ENCODE data around the gene ZNF3. TPM values are rescaled to one million over a fixed set of nuclear protein-coding genes. Genes with fewer than 3 reads are reported as not detected.
"Not testable (repeated sequence)": the region's sequence is repeated elsewhere in the genome, so short reads cannot be mapped to it uniquely, and the experiment has no call there.

The ZNF3 gene
- total RNA-seq, result 10 to 100 TPM; 32.8 to 39.9 TPM
- polyA plus RNA-seq (2013, experiment 1 of 2), result 48.7 TPM
- 43.7 TPM for polyA plus RNA-seq (2013, experiment 2 of 2)
- long read RNA-seq, experiment 1, partial matches to known transcripts, result 0 of 12 reads
- long read RNA-seq, experiment 1, other reads (novel, unspliced or antisense), result 6 of 12 reads
- long read RNA-seq, experiment 2, transcript ZNF3-202 (6 exons, 2,799 nt), result major isoform, 22 of 45 reads
- long read RNA-seq, experiment 2, partial matches to known transcripts, result 0 of 45 reads
- long read RNA-seq, experiment 2, other reads (novel, unspliced or antisense), result 14 of 45 reads
- long read RNA-seq, experiment 3, transcript ZNF3-204 (4 exons, 595 nt), result minor isoform, 12 of 211 reads
- long read RNA-seq, experiment 3, transcript ZNF3-202 (6 exons, 2,799 nt), result major isoform, 114 of 211 reads
- long read RNA-seq, experiment 3, transcript ZNF3-208 (6 exons, 999 nt), result minor isoform, 5 of 211 reads
- long read RNA-seq, experiment 3, transcript ZNF3-207 (5 exons, 2,718 nt), result minor isoform, 14 of 211 reads
- long read RNA-seq, experiment 3, partial matches to known transcripts, result 0 of 211 reads
- long read RNA-seq, experiment 3, other reads (novel, unspliced or antisense), result 63 of 211 reads
- long read RNA-seq, experiment 4, partial matches to known transcripts, result 2 of 12 reads
- long read RNA-seq, experiment 4, other reads (novel, unspliced or antisense), result 5 of 12 reads

DNA sequence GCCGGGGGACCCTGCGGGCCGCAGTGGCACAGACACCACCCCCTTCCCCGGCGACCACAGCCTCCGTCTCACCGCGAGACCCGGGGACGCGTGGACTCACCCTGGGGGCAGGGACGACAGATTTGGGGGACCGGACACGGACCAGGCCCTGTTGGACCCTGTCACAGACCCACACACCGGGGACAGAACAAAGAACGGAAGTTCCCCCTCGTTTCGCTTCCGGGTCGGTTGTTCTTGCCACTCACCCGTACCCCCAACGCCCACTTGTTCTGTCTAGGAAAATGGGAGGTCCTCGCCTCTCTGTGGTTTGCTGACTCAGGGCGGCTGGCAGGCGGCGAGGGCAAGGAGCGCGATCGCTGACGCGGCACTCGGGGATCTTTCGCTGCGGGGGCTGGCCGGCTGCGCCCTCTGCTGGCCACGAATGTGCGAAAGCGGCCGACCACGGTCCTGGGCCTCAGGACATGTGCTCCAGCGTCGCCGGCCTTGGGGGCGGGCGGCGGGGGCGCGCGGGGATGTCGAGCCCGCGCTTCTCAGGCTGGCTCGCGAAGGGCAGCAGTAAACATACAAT, at the start of gene ZNF3:
Gene ZNF3, minus strand, starts transcription at position 189 of the 568 bp plus-strand sequence. CDS start 4,366 bp downstream, outside the sequence.
- peak; percentile 100 for DNase-seq
- peaks cover 20% of the 10 kb centered on the region for H3K9me3 ChIP-seq (ENCODE audit: control insufficient read depth, low read length)
- H3K27me3 ChIP-seq (ENCODE audit: control insufficient read depth, insufficient read depth, low read length, poor library complexity, severe bottlenecking), result no peaks in the 10 kb centered on the region
- Mint-ChIP-seq H3K4me3 (peak within 1 kb of the TSS; percentile 95), H3K9me3 (peaks cover 18% of the 10 kb centered on the region), H3K36me3 (ENCODE audit: low read depth) (peaks cover 39% of the 10 kb centered on the region), H3K27me3 (ENCODE audit: insufficient read depth) (no peaks in the 10 kb centered on the region), H3K27ac (peak within 1 kb of the TSS; percentile 98), H3K4me1 (peaks cover 15% of the 10 kb centered on the region)
- H3K27ac ChIP-seq (ENCODE audit: low read depth, low read length), result peak within 1 kb of the TSS; percentile 95
- peak within 1 kb of the TSS; percentile 99 for H3K4me3 ChIP-seq (ENCODE audit: low read length)
- peak; percentile 98 for TF ChIP-seq CTCF (conservative IDR thresholded peaks at IDR 0.05)
- H3K9ac ChIP-seq (ENCODE audit: extremely low read depth, low read length, poor library complexity, severe bottlenecking), result peak within 1 kb of the TSS; percentile 99
- H3K4me1 ChIP-seq (ENCODE audit: control insufficient read depth, insufficient read depth, low read length), result peaks cover 5% of the 10 kb centered on the region
- H3K36me3 ChIP-seq (ENCODE audit: control insufficient read depth, insufficient read depth, low read length), result peaks cover 35% of the 10 kb centered on the region
- WGBS, 2 experiments (ENCODE audit: insufficient coverage in 1 of 2, insufficient read length in 1 of 2), result 0% methylated on average over 22 to 55 of the region's 55 CpGs

GRCh38 chr7:100130608-100131453, 49.3 kb upstream of the ZNF3 start:
- peaks cover 12% of the 10 kb centered on the region for H3K27me3 ChIP-seq (ENCODE audit: control insufficient read depth, insufficient read depth, low read length, poor library complexity, severe bottlenecking)
- H3K4me1 Mint-ChIP-seq, result peaks cover 3% of the 10 kb centered on the region
- WGBS, 2 experiments (ENCODE audit: insufficient coverage in 1 of 2, insufficient read length in 1 of 2), result 19 to 27% methylated on average over 15 to 24 of the region's 24 CpGs
- H3K36me3 ChIP-seq (ENCODE audit: control insufficient read depth, insufficient read depth, low read length), result no peaks in the 10 kb centered on the region
- no peak overlapping the region for H3K27ac Mint-ChIP-seq
- H3K9ac ChIP-seq (ENCODE audit: extremely low read depth, low read length, poor library complexity, severe bottlenecking), result no peak overlapping the region
- H3K4me1 ChIP-seq (ENCODE audit: control insufficient read depth, insufficient read depth, low read length), result no peaks in the 10 kb centered on the region
- H3K9me3 Mint-ChIP-seq, result no peaks in the 10 kb centered on the region
- peak; percentile 98 for DNase-seq
- no peak overlapping the region for H3K27ac ChIP-seq (ENCODE audit: low read depth, low read length)
- H3K4me3 Mint-ChIP-seq, result no peak overlapping the region
- H3K4me3 ChIP-seq (ENCODE audit: low read length), result peak overlapping the region; percentile 52
- no peaks in the 10 kb centered on the region for H3K36me3 Mint-ChIP-seq (ENCODE audit: low read depth)
- no peaks in the 10 kb centered on the region for H3K9me3 ChIP-seq (ENCODE audit: control insufficient read depth, low read length)
- peaks cover 30% of the 10 kb centered on the region for H3K27me3 Mint-ChIP-seq (ENCODE audit: insufficient read depth)
- peak; percentile 93 for TF ChIP-seq CTCF (conservative IDR thresholded peaks at IDR 0.05)

- peaks cover 27% of the 10 kb centered on the region for H3K27me3 Mint-ChIP-seq (ENCODE audit: insufficient read depth)
- H3K27me3 ChIP-seq (ENCODE audit: control insufficient read depth, insufficient read depth, low read length, poor library complexity, severe bottlenecking), result peaks cover 12% of the 10 kb centered on the region
- H3K27ac ChIP-seq (ENCODE audit: low read depth, low read length); H3K9me3 ChIP-seq (ENCODE audit: control insufficient read depth, low read length); H3K36me3 Mint-ChIP-seq (ENCODE audit: low read depth); H3K4me3 Mint-ChIP-seq; DNase-seq; H3K4me1 ChIP-seq (ENCODE audit: control insufficient read depth, insufficient read depth, low read length); H3K4me1 Mint-ChIP-seq; H3K9me3 Mint-ChIP-seq; H3K36me3 ChIP-seq (ENCODE audit: control insufficient read depth, insufficient read depth, low read length); H3K27ac Mint-ChIP-seq; H3K9ac ChIP-seq (ENCODE audit: extremely low read depth, low read length, poor library complexity, severe bottlenecking); H3K4me3 ChIP-seq (ENCODE audit: low read length): not testable (repeated sequence)
- 83 to 96% methylated on average over 1 of the region's 1 CpG for WGBS, 2 experiments (ENCODE audit: insufficient coverage in 1 of 2, insufficient read length in 1 of 2)
Measured at GRCh38 chr7:100130220-100130607, 48.7 kb upstream of the ZNF3 start.

Data from endodermal cell (in vitro differentiated cells).